Endothelial cell of umbilical vein (primary cell): ENCODE data around the gene ALOX15. TPM values are rescaled to one million over a fixed set of nuclear protein-coding genes. Genes with fewer than 3 reads are reported as not detected.

Experiments
- BruUV-seq: library from RNA; stranded (reverse); fragments of 400-500 nt; replicated peaks from 2 replicates; lab custom pipeline; 2021; lab: Mats Ljungman, UMichigan
- CTCF ChIA-PET: fragments of 300-600, 350-600 bp; sonication (Branson Sonifier 250); formaldehyde crosslinking; loops from one replicate; lab custom pipeline; 2021; ENCODE audit warnings: antibody characterized with exemption, inconsistent platforms; lab: Charles Lee
- POLR2A ChIA-PET: fragments of 300-600, 350-600 bp; sonication (Branson Sonifier 250); formaldehyde crosslinking; loops from one replicate; lab custom pipeline; 2021; ENCODE audit warnings: antibody characterized with exemption, inconsistent platforms; lab: Charles Lee
- DNase-seq: peaks from one replicate; pipeline ENCODE4 v3.0.0-alpha.2; 2011; ENCODE audit warnings: low read depth, low spot score
- FAIRE-seq: peaks from 2 replicates; lab custom pipeline; 2011; peaks lifted over from hg19 to GRCh38; lab: Jason Lieb, UNC
- H2AFZ ChIP-seq: 2 replicates; pipeline ENCODE4 v1.6.0; 2012; ENCODE audit warnings: low read depth, low read length, control low read depth, inconsistent platforms
- H3K27ac ChIP-seq: 2 replicates; pipeline ENCODE4 v1.5.1; 2011; ENCODE audit warnings: low read depth, mild to moderate bottlenecking, control low read depth, low read length, moderate library complexity; ENCODE audit not compliant: insufficient read depth
- H3K27me3 ChIP-seq, 2 experiments: 2 replicates each; pipeline versions ENCODE4 v1.6.0 to v1.6.1; 2011; ENCODE audit warnings: low read length in 2 of 2, mixed read lengths in 1 of 2; ENCODE audit not compliant: control insufficient read depth in 2 of 2, insufficient read depth in 2 of 2
- H3K36me3 ChIP-seq, 2 experiments: 2 replicates in 1 of 2; 3 replicates in 1 of 2; pipeline ENCODE4 v1.5.1; 2011; ENCODE audit warnings: low read length in 2 of 2, mild to moderate bottlenecking in 1 of 2, moderate library complexity in 1 of 2; ENCODE audit not compliant: control insufficient read depth in 2 of 2, insufficient read depth in 2 of 2; ENCODE audit errors: extremely low read depth in 1 of 2
- H3K4me1 ChIP-seq: 3 replicates; pipeline ENCODE4 v1.5.1; 2011; ENCODE audit warnings: mild to moderate bottlenecking, low read length; ENCODE audit not compliant: control insufficient read depth, insufficient read depth; ENCODE audit errors: extremely low read depth
- H3K4me2 ChIP-seq: 2 replicates; pipeline ENCODE4 v1.6.1; 2011; ENCODE audit warnings: low read length, control low read depth, mixed read lengths; ENCODE audit not compliant: insufficient read depth
- H3K4me3 ChIP-seq, 3 experiments: fragments of 200-600 bp in 1 of 3; sonication (generic), shearing (Covaris generic) in 1 of 3; replicated peaks in 1 of 3; 2 replicates each; pipeline ENCODE4 v1.5.1; 2011 to 2016; ENCODE audit warnings: control low read depth in 3 of 3, low read length in 3 of 3, mild to moderate bottlenecking in 2 of 3, inconsistent platforms in 1 of 3, low read depth in 1 of 3, moderate library complexity in 1 of 3; ENCODE audit not compliant: insufficient read depth in 1 of 3
- H3K79me2 ChIP-seq: 2 replicates; pipeline ENCODE4 v1.6.0; 2012; ENCODE audit warnings: low read length, inconsistent platforms; ENCODE audit not compliant: control insufficient read depth, insufficient read depth
- H3K9ac ChIP-seq: replicated peaks from 2 replicates; pipeline ENCODE3; 2011; ENCODE audit warnings: low read length, control low read depth; ENCODE audit not compliant: insufficient read depth; ENCODE audit errors: extremely low read depth
- H3K9me1 ChIP-seq: replicated peaks from 3 replicates; pipeline ENCODE4 v1.6.0; 2011; ENCODE audit warnings: mild to moderate bottlenecking, low read length; ENCODE audit not compliant: control insufficient read depth, insufficient read depth; ENCODE audit errors: extremely low read depth
- H3K9me3 ChIP-seq: replicated peaks from 2 replicates; pipeline ENCODE4 v1.5.1; 2012; ENCODE audit warnings: low read length, inconsistent platforms; ENCODE audit not compliant: control insufficient read depth, insufficient read depth
- H4K20me1 ChIP-seq: replicated peaks from 2 replicates; pipeline ENCODE3; 2011; ENCODE audit warnings: mild to moderate bottlenecking, low read length; ENCODE audit not compliant: control insufficient read depth, insufficient read depth; ENCODE audit errors: extremely low read depth
- EZH2 ChIP-seq: IDR thresholded peaks from 2 replicates; pipeline ENCODE4 v1.6.1; 2012; ENCODE audit warnings: borderline replicate concordance, low read depth, mild to moderate bottlenecking, moderate library complexity, low read length, inconsistent platforms; ENCODE audit not compliant: severe bottlenecking
- FOS ChIP-seq: IDR thresholded peaks from 2 replicates; pipeline ENCODE4 v1.6.1; 2011; ENCODE audit warnings: mild to moderate bottlenecking, low read length, moderate library complexity, borderline replicate concordance; ENCODE audit not compliant: insufficient read depth
- GATA2 ChIP-seq: IDR thresholded peaks from 2 replicates; pipeline ENCODE4 v1.7.0; 2011; ENCODE audit warnings: low read depth, mild to moderate bottlenecking, moderate library complexity, mixed read lengths, low read length; ENCODE audit not compliant: insufficient read length, insufficient read depth
- JUN ChIP-seq: IDR thresholded peaks from 2 replicates; pipeline ENCODE4 v1.6.1; 2011; ENCODE audit warnings: borderline replicate concordance, low read depth; ENCODE audit not compliant: insufficient read length, insufficient read depth
- MAX ChIP-seq: IDR thresholded peaks from 2 replicates; pipeline ENCODE4 v1.6.1; 2011; ENCODE audit not compliant: insufficient read depth, insufficient read length
- MYC ChIP-seq: IDR thresholded peaks from one replicate; pipeline ENCODE4 v1.6.1; 2011; ENCODE audit warnings: mild to moderate bottlenecking, low read depth, low read length
- POLR2A ChIP-seq: IDR thresholded peaks from 2 replicates; pipeline ENCODE4 v1.6.1; 2012; ENCODE audit warnings: low read depth, mild to moderate bottlenecking, control low read depth, low read length
- dilution Hi-C: fragments of 300-500 bp; cut with MboI; formaldehyde crosslinking; loops from one replicate; pipeline ENCODE4 v1.15.0; 2019; ENCODE audit warnings: low sequenced_read_pairs; ENCODE audit not compliant: extremely low pct_ligation_motif_present
- intact Hi-C: fragments of 100-400 bp; cut with micrococcal nuclease; formaldehyde crosslinking; loops from one replicate; pipeline ENCODE4 v1.10.0; 2022
- polyA plus RNA-seq, 4 experiments: library from polyadenylated mRNA; depleted of rRNA in 3 of 4; stranded (reverse) in 3 of 4; unstranded in 1 of 4; fragments of >200 nt; gene quantifications; 2 replicates each; pipeline versions ENCODE4 v1.2.1 to v1.2.3, GENCODE V29; 2011 to 2012; ENCODE audit warnings: missing spikeins in 1 of 4
- total RNA-seq: library from RNA; stranded (reverse); gene quantifications from 2 replicates; pipeline ENCODE4 v1.2.3, GENCODE V29; 2021
- TF ChIP-seq, protein P1 (sequence below), 2 donors: IDR thresholded peaks; 1 replicate in 1 of 2; 2 replicates in 1 of 2; pipeline ENCODE4 v1.5.1; 2011; ENCODE audit warnings: low read length in 2 of 2, mild to moderate bottlenecking in 2 of 2, moderate library complexity in 2 of 2, control low read depth in 1 of 2, inconsistent platforms in 1 of 2, low read depth in 1 of 2; ENCODE audit not compliant: insufficient read depth in 1 of 2; ENCODE audit errors: extremely low read depth in 1 of 2

ALOX15 gene
- total and polyA plus RNA-seq, 2 donors (not counting 3 experiments of a cell fraction or from before 2014, with no cell fraction given): not detected

GRCh38 chr17:4631431-4631830 lies 10.0 kb downstream of the ALOX15 start:
- Histone ChIP-seq H3K9me1 (no peaks in the 10 kb centered on the region), H3K27me3 (peaks cover 15 to 20% of the 10 kb centered on the region in 2 experiments), H3K27ac (no peak overlapping the region), H3K9ac (no peak overlapping the region), H4K20me1 (no peaks in the 10 kb centered on the region), H3K4me2 (no peak overlapping the region), H3K36me3 (no peaks in the 10 kb centered on the region), H3K9me3 (no peaks in the 10 kb centered on the region), H3K4me1 (no peaks in the 10 kb centered on the region), H3K79me2 (no peaks in the 10 kb centered on the region), H2AFZ (no peak overlapping the region), H3K4me3 (no peak overlapping the region)
- ChIA-PET CTCF (no interaction called here), POLR2A (no interaction called here)
- no TSS peak for BruUV-seq
- FAIRE-seq (no peak), DNase-seq (no peak)
- dilution Hi-C loops (no loop called here), intact Hi-C loops (no loop called here)
- TF ChIP-seq MYC (no peak), GATA2 (no peak), POLR2A (no peak), EZH2 (no peak), FOS (no peak), MAX (no peak), JUN (no peak)
- TF ChIP-seq, protein P1, sequence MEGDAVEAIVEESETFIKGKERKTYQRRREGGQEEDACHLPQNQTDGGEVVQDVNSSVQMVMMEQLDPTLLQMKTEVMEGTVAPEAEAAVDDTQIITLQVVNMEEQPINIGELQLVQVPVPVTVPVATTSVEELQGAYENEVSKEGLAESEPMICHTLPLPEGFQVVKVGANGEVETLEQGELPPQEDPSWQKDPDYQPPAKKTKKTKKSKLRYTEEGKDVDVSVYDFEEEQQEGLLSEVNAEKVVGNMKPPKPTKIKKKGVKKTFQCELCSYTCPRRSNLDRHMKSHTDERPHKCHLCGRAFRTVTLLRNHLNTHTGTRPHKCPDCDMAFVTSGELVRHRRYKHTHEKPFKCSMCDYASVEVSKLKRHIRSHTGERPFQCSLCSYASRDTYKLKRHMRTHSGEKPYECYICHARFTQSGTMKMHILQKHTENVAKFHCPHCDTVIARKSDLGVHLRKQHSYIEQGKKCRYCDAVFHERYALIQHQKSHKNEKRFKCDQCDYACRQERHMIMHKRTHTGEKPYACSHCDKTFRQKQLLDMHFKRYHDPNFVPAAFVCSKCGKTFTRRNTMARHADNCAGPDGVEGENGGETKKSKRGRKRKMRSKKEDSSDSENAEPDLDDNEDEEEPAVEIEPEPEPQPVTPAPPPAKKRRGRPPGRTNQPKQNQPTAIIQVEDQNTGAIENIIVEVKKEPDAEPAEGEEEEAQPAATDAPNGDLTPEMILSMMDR (IDR thresholded peaks at IDR 0.05; ENCODE audit: extremely low read depth in 1 of 2, insufficient read depth in 1 of 2, low read depth in 1 of 2, low read length in 2 of 2): no peak
